Stimulated activated effector memory CD8-positive, alpha-beta T cell treated with anti-CD3 and anti-CD28 coated beads, Interleukin-12 subunit alpha, Interleukin-12 subunit beta, amount 100 ng/mL, for 72 hours (primary cell): ENCODE data around the gene ESX1.

Source experiments
- ATAC-seq: fragments of 150-1000 bp; cut with Tn5 transposase; 2 replicates; pipeline ENCODE4 v1.10.0; 2021
- DNase-seq, 2 donors: peaks; one replicate each; pipeline ENCODE4 v3.0.0; 2021 to 2022; ENCODE audit warnings: low spot score in 2 of 2
- H3K27ac Mint-ChIP-seq: one replicate; pipeline ENCODE4 v1.8.0; 2022; ENCODE audit warnings: mild to moderate bottlenecking, mixed read lengths
- H3K36me3 Mint-ChIP-seq: one replicate; pipeline ENCODE4 v1.8.0; 2022; ENCODE audit warnings: mild to moderate bottlenecking, mixed read lengths
- H3K4me1 Mint-ChIP-seq: one replicate; pipeline ENCODE4 v1.8.0; 2022; ENCODE audit warnings: mixed read lengths
- H3K4me3 Mint-ChIP-seq: one replicate; pipeline ENCODE4 v1.8.0; 2022; ENCODE audit warnings: mild to moderate bottlenecking, mixed read lengths
- H3K9me3 Mint-ChIP-seq: one replicate; pipeline ENCODE4 v1.8.0; 2022; ENCODE audit warnings: mixed read lengths

Gene ESX1

GRCh38 chrX:104211187-104211586 is 43.5 kb downstream of the ESX1 start:
- no peak for ATAC-seq
- Mint-ChIP-seq H3K9me3 (no peaks in the 10 kb centered on the region), H3K27ac (no peak overlapping the region), H3K4me3 (no peak overlapping the region), H3K36me3 (no peaks in the 10 kb centered on the region), H3K4me1 (no peaks in the 10 kb centered on the region)
- DNase-seq: no peak

GRCh38 chrX:104205548-104205947 is 49.2 kb downstream of the ESX1 start:
- ATAC-seq (no peak), DNase-seq (no peak)
- H3K4me1 Mint-ChIP-seq: no peaks in the 10 kb centered on the region
- H3K4me3 Mint-ChIP-seq: no peak overlapping the region
- H3K9me3 Mint-ChIP-seq: no peaks in the 10 kb centered on the region
- no peaks in the 10 kb centered on the region for H3K36me3 Mint-ChIP-seq
- no peak overlapping the region for H3K27ac Mint-ChIP-seq
